Cardiac muscle cell (in vitro differentiated cells and primary cell): ENCODE measurements around the gene FSIP1. TPM values are rescaled to one million over a fixed set of nuclear protein-coding genes. Genes with fewer than 3 reads are reported as not detected.

Experiments
- DNase-seq, 2 donors: peaks; one replicate each; pipeline versions ENCODE4 v3.0.0 to v3.0.0-alpha.2; 2010 to 2017; ENCODE audit warnings: low read depth in 1 of 2, low spot score in 1 of 2
- H3K27ac ChIP-seq: fragments of 200-600 bp; sonication (generic); 2 replicates; pipeline ENCODE4 v1.5.1; 2016
- H3K27me3 ChIP-seq: fragments of 200-600 bp; sonication (generic); 2 replicates; pipeline ENCODE4 v1.6.0; 2016; ENCODE audit warnings: control low read depth
- H3K36me3 ChIP-seq: fragments of 200-600 bp; sonication (generic); 2 replicates; pipeline ENCODE4 v1.5.1; 2016; ENCODE audit warnings: control low read depth
- H3K4me1 ChIP-seq: fragments of 200-600 bp; sonication (generic); 2 replicates; pipeline ENCODE4 v1.8.1; 2017; ENCODE audit warnings: low read depth, mild to moderate bottlenecking, mixed run types
- H3K4me3 ChIP-seq: fragments of 200-600 bp; sonication (generic); 2 replicates; pipeline ENCODE4 v1.5.1; 2016; ENCODE audit warnings: mild to moderate bottlenecking
- H3K9me3 ChIP-seq: fragments of 200-600 bp; sonication (generic); 2 replicates; pipeline ENCODE4 v1.5.1; 2017; ENCODE audit warnings: low read depth, mild to moderate bottlenecking, control low read depth
- polyA plus RNA-seq: library from polyadenylated mRNA; unstranded; fragments of >200 nt; fragmentation: Nextera tagmentation; extraction: Ambion mirVana; gene quantifications from 2 replicates; pipeline ENCODE4 v1.2.1, GENCODE V29; 2016
- total RNA-seq: library from RNA; depleted of rRNA; stranded (reverse); fragments of >200 nt; gene quantifications from 2 replicates; pipeline ENCODE4 v1.2.3, GENCODE V29; 2016
- TF ChIP-seq, protein P1 (sequence below): IDR thresholded peaks from 2 replicates; pipeline ENCODE4 v1.5.1; 2012; ENCODE audit warnings: low read depth, mild to moderate bottlenecking, low read length

The FSIP1 gene
- total and polyA plus RNA-seq, 2 experiments from 2014 or later: 0.15 to 0.33 TPM

- peak; percentile 36 to 60 for DNase-seq
- Histone ChIP-seq H3K9me3 (no peaks in the 10 kb centered on the region), H3K4me3 (no peak overlapping the region), H3K27ac (peak overlapping the region; percentile 95), H3K27me3 (no peaks in the 10 kb centered on the region), H3K4me1 (peaks cover 14% of the 10 kb centered on the region), H3K36me3 (no peaks in the 10 kb centered on the region)
- TF ChIP-seq, protein P1, sequence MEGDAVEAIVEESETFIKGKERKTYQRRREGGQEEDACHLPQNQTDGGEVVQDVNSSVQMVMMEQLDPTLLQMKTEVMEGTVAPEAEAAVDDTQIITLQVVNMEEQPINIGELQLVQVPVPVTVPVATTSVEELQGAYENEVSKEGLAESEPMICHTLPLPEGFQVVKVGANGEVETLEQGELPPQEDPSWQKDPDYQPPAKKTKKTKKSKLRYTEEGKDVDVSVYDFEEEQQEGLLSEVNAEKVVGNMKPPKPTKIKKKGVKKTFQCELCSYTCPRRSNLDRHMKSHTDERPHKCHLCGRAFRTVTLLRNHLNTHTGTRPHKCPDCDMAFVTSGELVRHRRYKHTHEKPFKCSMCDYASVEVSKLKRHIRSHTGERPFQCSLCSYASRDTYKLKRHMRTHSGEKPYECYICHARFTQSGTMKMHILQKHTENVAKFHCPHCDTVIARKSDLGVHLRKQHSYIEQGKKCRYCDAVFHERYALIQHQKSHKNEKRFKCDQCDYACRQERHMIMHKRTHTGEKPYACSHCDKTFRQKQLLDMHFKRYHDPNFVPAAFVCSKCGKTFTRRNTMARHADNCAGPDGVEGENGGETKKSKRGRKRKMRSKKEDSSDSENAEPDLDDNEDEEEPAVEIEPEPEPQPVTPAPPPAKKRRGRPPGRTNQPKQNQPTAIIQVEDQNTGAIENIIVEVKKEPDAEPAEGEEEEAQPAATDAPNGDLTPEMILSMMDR: peak; percentile 25
These were observed 203.7 kb downstream of the FSIP1 start for GRCh38 chr15:39578851-39579486.

DNA sequence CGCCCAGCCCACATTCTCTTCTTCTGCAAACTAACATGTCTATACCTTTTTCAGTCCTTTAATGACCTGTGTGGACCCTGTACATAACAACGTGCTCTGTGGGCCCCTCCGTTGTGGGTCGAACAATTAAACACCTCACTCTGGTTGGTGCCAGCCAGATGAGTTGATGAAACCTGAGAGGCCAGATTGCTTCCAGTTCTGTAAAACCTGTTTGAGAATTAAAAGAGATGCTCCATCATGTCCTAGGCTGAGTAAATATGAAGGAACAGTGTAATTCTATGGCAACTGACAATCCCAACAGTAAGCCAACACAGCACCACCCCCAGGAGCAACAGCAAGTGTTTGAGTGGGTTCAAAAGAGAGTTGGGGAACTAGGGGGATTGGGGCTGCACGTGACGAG lies 207.5 kb downstream of the FSIP1 start:
- TF ChIP-seq, protein P1: no peak
- Histone ChIP-seq H3K27me3 (no peaks in the 10 kb centered on the region), H3K4me3 (no peak overlapping the region), H3K36me3 (no peaks in the 10 kb centered on the region), H3K27ac (no peak overlapping the region), H3K9me3 (no peaks in the 10 kb centered on the region), H3K4me1 (peaks cover 14% of the 10 kb centered on the region)
- no peak for DNase-seq

DNA sequence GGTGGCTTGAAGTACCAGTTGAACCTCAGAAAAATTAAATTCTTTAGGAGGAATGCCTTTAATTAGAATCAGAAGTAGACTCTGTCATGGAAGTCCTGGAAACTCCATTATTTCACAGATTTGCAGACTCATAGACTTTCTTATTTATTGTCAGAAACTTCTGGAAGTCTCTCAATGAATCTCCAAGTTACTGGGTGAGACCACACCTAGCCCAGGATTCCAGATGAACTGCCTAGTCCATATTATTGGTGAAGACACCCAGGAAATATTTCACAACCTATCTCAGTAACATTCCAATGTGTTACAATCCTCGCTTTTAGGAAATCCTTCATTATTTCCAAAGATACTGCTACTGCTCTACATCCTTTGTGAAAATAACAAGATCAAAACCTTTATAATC lies 208.2 kb downstream of the FSIP1 start:
- H3K27ac ChIP-seq: no peak overlapping the region
- H3K9me3 ChIP-seq: no peaks in the 10 kb centered on the region
- TF ChIP-seq, protein P1: no peak
- H3K36me3 ChIP-seq: no peaks in the 10 kb centered on the region
- H3K4me3 ChIP-seq: no peak overlapping the region
- no peaks in the 10 kb centered on the region for H3K27me3 ChIP-seq
- peaks cover 12% of the 10 kb centered on the region for H3K4me1 ChIP-seq
- DNase-seq: peak in 1 of 2 donors; percentile 28

DNA sequence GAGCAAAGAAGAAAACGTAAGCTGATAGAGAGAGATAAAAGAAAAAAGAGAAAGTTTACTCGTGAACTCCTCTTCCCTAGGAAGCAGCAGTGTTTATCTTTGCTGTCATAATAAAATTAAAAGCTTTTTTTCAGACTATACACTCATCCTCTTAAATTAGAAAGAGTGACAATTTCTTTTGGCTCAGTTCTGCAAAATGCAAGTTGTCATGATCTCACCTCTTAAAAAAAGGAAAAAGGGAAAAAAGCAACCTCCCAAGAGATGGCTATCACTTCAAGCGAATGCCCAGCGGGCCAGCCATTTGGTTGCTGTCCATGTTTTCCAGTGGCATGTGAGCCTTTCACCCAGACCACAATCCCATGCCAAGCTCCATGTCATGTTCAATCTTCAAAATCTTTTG lies 208.8 kb downstream of the FSIP1 start:
- H3K4me3 ChIP-seq: no peak overlapping the region
- no peaks in the 10 kb centered on the region for H3K36me3 ChIP-seq
- TF ChIP-seq, protein P1: no peak
- no peak overlapping the region for H3K27ac ChIP-seq
- DNase-seq: no peak
- peaks cover 6% of the 10 kb centered on the region for H3K4me1 ChIP-seq
- no peaks in the 10 kb centered on the region for H3K9me3 ChIP-seq
- no peaks in the 10 kb centered on the region for H3K27me3 ChIP-seq

- Histone ChIP-seq H3K4me3 (no peak overlapping the region), H3K27ac (no peak overlapping the region), H3K36me3 (no peaks in the 10 kb centered on the region), H3K4me1 (peaks cover under 1% of the 10 kb centered on the region), H3K9me3 (no peaks in the 10 kb centered on the region), H3K27me3 (no peaks in the 10 kb centered on the region)
- DNase-seq: no peak
- TF ChIP-seq, protein P1: no peak
These were observed 209.4 kb downstream of the FSIP1 start for GRCh38 chr15:39573287-39573686.

DNA sequence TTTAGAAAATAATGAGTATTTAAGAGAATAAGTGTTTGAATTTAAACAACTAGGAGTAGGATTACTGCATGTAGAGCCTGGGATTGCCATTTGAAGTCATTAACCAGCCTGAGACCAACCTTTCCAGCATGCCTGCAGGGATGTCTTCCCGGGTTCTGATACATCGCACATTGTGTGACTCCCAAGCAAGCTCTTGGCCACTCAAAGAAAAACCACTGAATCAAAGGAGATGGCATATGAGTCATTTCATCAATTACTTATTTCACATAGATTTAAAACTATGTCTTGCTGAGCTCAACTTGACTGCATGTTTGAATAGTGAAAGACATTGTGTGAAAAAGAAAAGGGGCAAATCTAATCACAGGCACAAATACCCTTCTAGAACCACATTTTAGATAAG lies 216.8 kb downstream of the FSIP1 start:
- DNase-seq: no peak
- Histone ChIP-seq H3K4me1 (no peaks in the 10 kb centered on the region), H3K27ac (no peak overlapping the region), H3K36me3 (no peaks in the 10 kb centered on the region), H3K4me3 (no peak overlapping the region), H3K27me3 (no peaks in the 10 kb centered on the region), H3K9me3 (no peaks in the 10 kb centered on the region)
- TF ChIP-seq, protein P1: no peak
